HTR-8/SVneo (cell line): Measurements from ENCODE around the gene ATF6B.
"Not testable (repeated sequence)": the region's sequence is repeated elsewhere in the genome, so short reads cannot be mapped to it uniquely, and the experiment has no call there.

Experiments
- DNase-seq: peaks from one replicate; pipeline ENCODE4 v3.0.0; 2011; ENCODE audit warnings: low spot score, mixed read lengths; ENCODE audit not compliant: insufficient read length
- FAIRE-seq: peaks from 2 replicates; lab custom pipeline; 2011; peaks lifted over from hg19 to GRCh38; lab: Jason Lieb, UNC

The ATF6B gene

GRCh38 chr6:32156891-32157290 lies 28.8 kb upstream of the ATF6B start:
- FAIRE-seq, result no peak

GRCh38 chr6:32154514-32155161 lies 26.6 kb upstream of the ATF6B start:
- FAIRE-seq (no peak), DNase-seq (peak; percentile 71)

More at GRCh38 chr6:32156891-32157290, 28.8 kb upstream of the ATF6B start:
- no peak for DNase-seq

GRCh38 chr6:32153564-32154513 lies 25.8 kb upstream of the ATF6B start, which contains the start of gene PPT2:
PPT2 (plus strand) TSS chr6:32154141; CDS start chr6:32154595, 454 bp downstream.
- DNase-seq (peak; percentile 91), FAIRE-seq (peak; percentile 92)

- DNase-seq, result peak; percentile 56
- FAIRE-seq, result no peak
These were observed 24.9 kb upstream of the ATF6B start for GRCh38 chr6:32152769-32153563.

GRCh38 chr6:32151863-32152768 lies 24.1 kb upstream of the ATF6B start, which contains the start of gene PRRT1:
PRRT1 (minus strand) TSS chr6:32151939; CDS start chr6:32151827, 112 bp downstream.
- DNase-seq (no peak), FAIRE-seq (no peak)

- no peak for DNase-seq
- FAIRE-seq, result peak; percentile 55
These were observed 23.3 kb upstream of the ATF6B start for GRCh38 chr6:32151181-32151862.

- FAIRE-seq, result no peak
- DNase-seq, result no peak
These were observed 22.2 kb upstream of the ATF6B start for GRCh38 chr6:32149932-32150870.

- DNase-seq (no peak), FAIRE-seq (no peak)
These were observed 21.2 kb upstream of the ATF6B start for GRCh38 chr6:32149092-32149755.

GRCh38 chr6:32148289-32149091 lies 20.4 kb upstream of the ATF6B start:
- FAIRE-seq (no peak), DNase-seq (no peak)

GRCh38 chr6:32147401-32148132 lies 19.5 kb upstream of the ATF6B start:
- DNase-seq (no peak), FAIRE-seq (no peak)

GRCh38 chr6:32146687-32147086 lies 18.6 kb upstream of the ATF6B start:
- FAIRE-seq, result no peak
- DNase-seq, result no peak

- no peak for DNase-seq
- no peak for FAIRE-seq
These were observed 18.2 kb upstream of the ATF6B start for GRCh38 chr6:32146287-32146686.

- FAIRE-seq, DNase-seq: not testable (repeated sequence)
These were observed 16.2 kb upstream of the ATF6B start for GRCh38 chr6:32144238-32144637.

GRCh38 chr6:32140420-32141046 lies 12.5 kb upstream of the ATF6B start:
- DNase-seq, result no peak
- no peak for FAIRE-seq

GRCh38 chr6:32139590-32139989 lies 11.5 kb upstream of the ATF6B start:
- DNase-seq (no peak), FAIRE-seq (no peak)
